ENCODE data around the gene FAM222A.

- TF ChIP-seq POLR2A (IDR thresholded peaks at IDR 0.05): no peak
- no peak for TF ChIP-seq CTCF (IDR thresholded peaks at IDR 0.05)
- TF ChIP-seq EP300 (IDR thresholded peaks at IDR 0.05): no peak
Measured at GRCh38 chr12:109760031-109760929, 46.7 kb downstream of the FAM222A start.
